Heart right ventricle (tissue), 16 donors: Measurements from ENCODE around the gene SCOC. TPM values are rescaled to one million over a fixed set of nuclear protein-coding genes. Genes with fewer than 3 reads are reported as not detected.

Source experiments
- ATAC-seq, 8 donors: fragments of 200-7000 bp; cut with Tn5 transposase; one replicate each; pipeline ENCODE4 v1.9.1; 2020; ENCODE audit warnings: mild to moderate bottlenecking in 8 of 8, moderate library complexity in 8 of 8, moderate number of reproducible peaks in 1 of 8
- DNase-seq, 2 donors: peaks; one replicate each; pipeline ENCODE4 v3.0.0-alpha.2; 2020
- H3K27ac ChIP-seq, 10 donors: fragments of 200-600 bp; sonication (generic) in 2 of 10; one replicate each; pipeline versions ENCODE4 v1.5.0 to v1.8.0; 2020 to 2022; ENCODE audit warnings: mild to moderate bottlenecking in 3 of 10
- H3K27me3 ChIP-seq, 7 donors: fragments of 200-600 bp; one replicate each; pipeline ENCODE4 v1.8.0; 2021 to 2022; ENCODE audit warnings: mild to moderate bottlenecking in 2 of 7
- H3K36me3 ChIP-seq, 9 donors: fragments of 200-600 bp; sonication (generic) in 1 of 9; one replicate each; pipeline versions ENCODE4 v1.5.0 to v1.8.0; 2020 to 2022; ENCODE audit warnings: mild to moderate bottlenecking in 2 of 9
- H3K4me1 ChIP-seq, 9 donors: fragments of 200-600 bp; sonication (generic) in 1 of 9; one replicate each; pipeline versions ENCODE4 v1.5.0 to v1.8.0; 2020 to 2022; ENCODE audit warnings: mild to moderate bottlenecking in 4 of 9
- H3K4me3 ChIP-seq, 10 donors: fragments of 200-600 bp; sonication (generic) in 2 of 10; one replicate each; pipeline versions ENCODE4 v1.5.0 to v1.8.0; 2020 to 2022; ENCODE audit warnings: mild to moderate bottlenecking in 7 of 10, moderate library complexity in 2 of 10
- H3K9me3 ChIP-seq, 11 donors: fragments of 200-600 bp in 10 of 11; sonication (generic) in 2 of 11; one replicate each; pipeline versions ENCODE4 v1.5.0 to v1.8.0; 2013 to 2022; ENCODE audit warnings: mild to moderate bottlenecking in 2 of 11, control low read depth in 1 of 11, moderate library complexity in 1 of 11
- CTCF ChIP-seq, 9 donors: fragments of 200-600 bp; sonication (generic) in 2 of 9; IDR thresholded peaks; one replicate each; pipeline versions ENCODE4 v1.5.0 to v1.8.0; 2021 to 2022; ENCODE audit warnings: antibody characterized with exemption in 9 of 9, mild to moderate bottlenecking in 5 of 9, moderate library complexity in 1 of 9
- WGBS, 2 donors: extraction: QIAGEN DNeasy Blood & Tissue Kit; methylation state at CpG; one replicate each; pipeline ENCODE4 v1.1.7; 2013; ENCODE audit warnings: inconsistent platforms in 1 of 2; 5-methylcytosine and 5-hydroxymethylcytosine counted together
- intact Hi-C, 10 donors: fragments of 100-400 bp; cut with DNase I; formaldehyde crosslinking; loops; one replicate each; pipeline versions ENCODE4 v1.11.1 to v1.14.2; 2022
- polyA plus RNA-seq, 2 donors: library from polyadenylated mRNA; stranded (reverse); fragments of 200-250 nt; gene quantifications; one replicate each; pipeline ENCODE4 v1.2.3, GENCODE V29; 2013
- total RNA-seq, 10 donors: library from RNA; stranded (reverse); fragmentation: NEBNext Ultra II Directional in 3 of 10; extraction: Animal tissue kit (Norgen Biotek cat#: 25700) in 3 of 10; gene quantifications; one replicate each; pipeline versions ENCODE4 v1.2.1 to v1.2.4, GENCODE V29; 2021 to 2023
- donor health status: Arrhythmogenic right ventricular cardiomyopathy.
- donor health status: ischemic (EF 13 %, LVEDD 7.1; RV severe dilation, severe dysfunction).
- donor health status: healthy with polysubstance abuse.
- donor health status: DM: no; HTN: yes; CAD: no.
- donor health status: DM: no; HTN: no; CAD: no.
- donor health status: ischemic (EF 25% LVEDD 6.9; RV normal size, moderate dysfunction).
- donor health status: ischemic (EF 25% LVEDD 5.7; RV mildly dilated, moderate dysfunction).
- donor health status: healthy.
- donor health status: DM: yes; HTN: yes; CAD: no.
- donor health status: Ischemic cardiomyopathy.
- donor health status: ischemic (EF 35%, LVEDD 5.7; RV mildly dilated, moderate dysfunction).
- donor health status: nonischemic (EF 11% LVEDD 7.7; RV severe dilation, severe dysfunction).
- donor health status: DM: yes; HTN: yes; CAD: no.
- donor health status: PGD.
- donor health status: ischemic (EF 29% LVEDD 5.4; RV normal size, mild dysfunction).
- donor health status: nonischemic (EF 23%, LVEDD 6.1; RV moderate dilation, normal function).

The SCOC gene
- total and polyA plus RNA-seq, 12 donors, result 41.0 to 76.8 (median 66.6) TPM

GRCh38 chr4:140358281-140358680 lies 15.2 kb upstream of the SCOC start:
- 0% methylated on average over 1 of the region's 1 CpG for WGBS, 2 donors
- intact Hi-C loops, result loop anchor here in 2 of 10 donors (5.0 to 10.0 kb wide), 2 partner anchors 494 to 497 kb away; no protein-coding TSS in a partner anchor
- peaks cover 0 to 7% (median 0%) of the 10 kb centered on the region in 9 donors for H3K4me1 ChIP-seq

GRCh38 chr4:140359562-140360427 lies 13.7 kb upstream of the SCOC start:
- no peak overlapping the region for H3K4me3 ChIP-seq
- H3K9me3 ChIP-seq, result no peaks in the 10 kb centered on the region
- H3K4me1 ChIP-seq, result peaks cover 0 to 7% (median 0%) of the 10 kb centered on the region in 9 donors
- peak; percentile 59 to 89 (median 82) for ATAC-seq
- TF ChIP-seq CTCF (IDR thresholded peaks at IDR 0.05), result peak; percentile 58 to 85 (median 77)
- peaks cover 0 to 7% (median 0%) of the 10 kb centered on the region in 7 donors for H3K27me3 ChIP-seq
- WGBS, 2 donors, result 27 to 28% methylated on average over 7 of the region's 7 CpGs
- intact Hi-C loops, result loop anchor here (1.0 to 10.0 kb wide), 10 partner anchors 245 to 495 kb away; no protein-coding TSS in a partner anchor
- DNase-seq, result peak; percentile 29 to 69
- no peaks in the 10 kb centered on the region for H3K36me3 ChIP-seq
- H3K27ac ChIP-seq, result no peak overlapping the region

More at GRCh38 chr4:140358281-140358680, 15.2 kb upstream of the SCOC start:
- H3K9me3 ChIP-seq, result no peaks in the 10 kb centered on the region
- no peak overlapping the region for H3K27ac ChIP-seq
- ATAC-seq (no peak), DNase-seq (no peak)
- H3K4me3 ChIP-seq, result no peak overlapping the region
- TF ChIP-seq CTCF (IDR thresholded peaks at IDR 0.05), result no peak
- peaks cover 0 to 7% (median 0%) of the 10 kb centered on the region in 7 donors for H3K27me3 ChIP-seq
- H3K36me3 ChIP-seq, result no peaks in the 10 kb centered on the region

GRCh38 chr4:140361099-140361498 lies 12.3 kb upstream of the SCOC start:
- intact Hi-C loops, result loop anchor here in 8 of 10 donors (2.0 to 10.0 kb wide), 7 partner anchors 244 to 494 kb away; no protein-coding TSS in a partner anchor
- H3K36me3 ChIP-seq, result no peaks in the 10 kb centered on the region
- no peak overlapping the region for H3K27ac ChIP-seq
- H3K9me3 ChIP-seq, result no peaks in the 10 kb centered on the region
- H3K4me3 ChIP-seq, result no peak overlapping the region
- DNase-seq (no peak), ATAC-seq (no peak)
- 89 to 91% methylated on average over 4 of the region's 4 CpGs for WGBS, 2 donors
- H3K4me1 ChIP-seq, result peaks cover 0 to 7% (median 0%) of the 10 kb centered on the region in 9 donors
- H3K27me3 ChIP-seq, result peaks cover 0 to 7% (median 0%) of the 10 kb centered on the region in 7 donors
- no peak for TF ChIP-seq CTCF (IDR thresholded peaks at IDR 0.05)

- no peak for ATAC-seq
- TF ChIP-seq CTCF (IDR thresholded peaks at IDR 0.05), result no peak
These were observed 10.4 kb upstream of the SCOC start for GRCh38 chr4:140363051-140363450.

More at GRCh38 chr4:140363051-140363450, 10.4 kb upstream of the SCOC start:
- 91% methylated on average over 3 of the region's 3 CpGs for WGBS, 2 donors
- Histone ChIP-seq H3K27ac (no peak overlapping the region), H3K36me3 (no peaks in the 10 kb centered on the region), H3K27me3 (no peaks in the 10 kb centered on the region), H3K4me3 (no peak overlapping the region), H3K4me1 (peaks cover 0 to 7% (median 0%) of the 10 kb centered on the region in 9 donors), H3K9me3 (no peaks in the 10 kb centered on the region)
- intact Hi-C loops, result loop anchor here in 9 of 10 donors (2.0 to 10.0 kb wide), 7 partner anchors 242 to 492 kb away; no protein-coding TSS in a partner anchor
- no peak for DNase-seq
